ENCODE measurements around the gene RNF141. TPM values are rescaled to one million over a fixed set of nuclear protein-coding genes. Genes with fewer than 3 reads are reported as not detected.

The RNF141 gene
- polyA plus RNA-seq, 1 donor from 2014 or later: 79.2 TPM

DNA sequence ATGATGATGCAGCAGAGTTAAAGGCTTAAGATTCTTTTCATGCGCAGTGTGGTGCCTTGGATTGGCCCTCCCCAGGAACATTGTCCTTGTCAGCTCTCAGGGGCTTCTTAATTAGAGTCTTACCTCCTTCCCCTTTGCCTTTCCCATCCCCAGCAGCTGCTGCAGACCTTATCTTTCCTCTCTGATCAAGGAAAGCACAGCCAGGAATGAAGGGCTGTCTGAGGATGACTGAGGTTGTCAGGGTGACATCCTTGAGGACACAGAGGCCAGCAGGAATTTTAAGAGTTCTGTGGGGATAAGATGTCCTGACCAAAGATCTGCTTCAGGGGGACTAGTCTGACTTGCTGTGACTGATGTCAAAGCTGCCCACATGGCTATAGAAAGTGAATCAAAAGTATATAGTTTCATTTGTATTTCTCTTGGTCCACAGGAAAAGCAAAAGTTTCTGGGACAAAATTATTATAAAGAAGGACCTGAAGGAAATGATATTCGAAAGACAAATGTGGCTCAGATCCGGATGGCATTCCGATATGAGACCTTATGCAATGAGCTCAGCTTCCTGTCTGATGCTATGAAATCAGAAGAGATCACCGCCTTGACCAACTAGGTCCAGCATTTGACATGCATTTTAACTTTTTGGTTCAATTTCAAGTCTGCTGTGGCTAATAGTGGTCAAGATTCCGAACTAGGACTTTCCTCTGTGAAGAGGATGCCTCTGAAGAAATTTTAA lies 35.5 kb downstream of the RNF141 start:
- H3F3A ChIP-seq (ENCODE audit: insufficient read depth, low read length, poor library complexity, severe bottlenecking): no peaks in the 10 kb centered on the region
- H3K36me3 ChIP-seq (ENCODE audit: insufficient read depth, low read length): no peaks in the 10 kb centered on the region
- H4K20me1 ChIP-seq (ENCODE audit: insufficient read depth): no peaks in the 10 kb centered on the region
- H3K9ac ChIP-seq (ENCODE audit: low read length): no peak overlapping the region
- H3K27me3 ChIP-seq (ENCODE audit: insufficient read depth, low read depth, low read length): no peaks in the 10 kb centered on the region
- H2AFZ ChIP-seq (ENCODE audit: low read depth, low read length): no peak overlapping the region
- H3K27ac ChIP-seq (ENCODE audit: low read length): no peak overlapping the region
- H3K4me3 ChIP-seq (ENCODE audit: low read length): no peak overlapping the region
- no peaks in the 10 kb centered on the region for H3K9me3 ChIP-seq (ENCODE audit: low read length)
- no peaks in the 10 kb centered on the region for H3K9me2 ChIP-seq (ENCODE audit: insufficient read depth, low read length)
- TF ChIP-seq, protein P1, sequence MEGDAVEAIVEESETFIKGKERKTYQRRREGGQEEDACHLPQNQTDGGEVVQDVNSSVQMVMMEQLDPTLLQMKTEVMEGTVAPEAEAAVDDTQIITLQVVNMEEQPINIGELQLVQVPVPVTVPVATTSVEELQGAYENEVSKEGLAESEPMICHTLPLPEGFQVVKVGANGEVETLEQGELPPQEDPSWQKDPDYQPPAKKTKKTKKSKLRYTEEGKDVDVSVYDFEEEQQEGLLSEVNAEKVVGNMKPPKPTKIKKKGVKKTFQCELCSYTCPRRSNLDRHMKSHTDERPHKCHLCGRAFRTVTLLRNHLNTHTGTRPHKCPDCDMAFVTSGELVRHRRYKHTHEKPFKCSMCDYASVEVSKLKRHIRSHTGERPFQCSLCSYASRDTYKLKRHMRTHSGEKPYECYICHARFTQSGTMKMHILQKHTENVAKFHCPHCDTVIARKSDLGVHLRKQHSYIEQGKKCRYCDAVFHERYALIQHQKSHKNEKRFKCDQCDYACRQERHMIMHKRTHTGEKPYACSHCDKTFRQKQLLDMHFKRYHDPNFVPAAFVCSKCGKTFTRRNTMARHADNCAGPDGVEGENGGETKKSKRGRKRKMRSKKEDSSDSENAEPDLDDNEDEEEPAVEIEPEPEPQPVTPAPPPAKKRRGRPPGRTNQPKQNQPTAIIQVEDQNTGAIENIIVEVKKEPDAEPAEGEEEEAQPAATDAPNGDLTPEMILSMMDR (IDR thresholded peaks at IDR 0.05; ENCODE audit: poor library complexity, severe bottlenecking): no peak
- no peak for TF ChIP-seq RAD21 (conservative IDR thresholded peaks at IDR 0.05)
- TF ChIP-seq TAF1 (IDR thresholded peaks at IDR 0.05; ENCODE audit: low read depth): no peak
- TF ChIP-seq POLR2AphosphoS5 (IDR thresholded peaks at IDR 0.05): no peak
- no peak for TF ChIP-seq EZH2 (IDR thresholded peaks at IDR 0.05; ENCODE audit: borderline replicate concordance, insufficient read depth, low read length, poor library complexity, severe bottlenecking)
- TF ChIP-seq, protein P2, sequence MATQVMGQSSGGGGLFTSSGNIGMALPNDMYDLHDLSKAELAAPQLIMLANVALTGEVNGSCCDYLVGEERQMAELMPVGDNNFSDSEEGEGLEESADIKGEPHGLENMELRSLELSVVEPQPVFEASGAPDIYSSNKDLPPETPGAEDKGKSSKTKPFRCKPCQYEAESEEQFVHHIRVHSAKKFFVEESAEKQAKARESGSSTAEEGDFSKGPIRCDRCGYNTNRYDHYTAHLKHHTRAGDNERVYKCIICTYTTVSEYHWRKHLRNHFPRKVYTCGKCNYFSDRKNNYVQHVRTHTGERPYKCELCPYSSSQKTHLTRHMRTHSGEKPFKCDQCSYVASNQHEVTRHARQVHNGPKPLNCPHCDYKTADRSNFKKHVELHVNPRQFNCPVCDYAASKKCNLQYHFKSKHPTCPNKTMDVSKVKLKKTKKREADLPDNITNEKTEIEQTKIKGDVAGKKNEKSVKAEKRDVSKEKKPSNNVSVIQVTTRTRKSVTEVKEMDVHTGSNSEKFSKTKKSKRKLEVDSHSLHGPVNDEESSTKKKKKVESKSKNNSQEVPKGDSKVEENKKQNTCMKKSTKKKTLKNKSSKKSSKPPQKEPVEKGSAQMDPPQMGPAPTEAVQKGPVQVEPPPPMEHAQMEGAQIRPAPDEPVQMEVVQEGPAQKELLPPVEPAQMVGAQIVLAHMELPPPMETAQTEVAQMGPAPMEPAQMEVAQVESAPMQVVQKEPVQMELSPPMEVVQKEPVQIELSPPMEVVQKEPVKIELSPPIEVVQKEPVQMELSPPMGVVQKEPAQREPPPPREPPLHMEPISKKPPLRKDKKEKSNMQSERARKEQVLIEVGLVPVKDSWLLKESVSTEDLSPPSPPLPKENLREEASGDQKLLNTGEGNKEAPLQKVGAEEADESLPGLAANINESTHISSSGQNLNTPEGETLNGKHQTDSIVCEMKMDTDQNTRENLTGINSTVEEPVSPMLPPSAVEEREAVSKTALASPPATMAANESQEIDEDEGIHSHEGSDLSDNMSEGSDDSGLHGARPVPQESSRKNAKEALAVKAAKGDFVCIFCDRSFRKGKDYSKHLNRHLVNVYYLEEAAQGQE (IDR thresholded peaks at IDR 0.05; ENCODE audit: borderline replicate concordance): no peak
- TF ChIP-seq SMC3 (conservative IDR thresholded peaks at IDR 0.05; ENCODE audit: poor library complexity): no peak
- TF ChIP-seq MXI1 (conservative IDR thresholded peaks at IDR 0.05; ENCODE audit: poor library complexity, severe bottlenecking): no peak
- no peak for TF ChIP-seq EP300 (conservative IDR thresholded peaks at IDR 0.05; ENCODE audit: poor library complexity, severe bottlenecking)
- H3K79me2 ChIP-seq (replicated peaks; ENCODE audit: insufficient read depth, low read length): no peaks in the 10 kb centered on the region
- H3K4me2 ChIP-seq (ENCODE audit: low read length): no peak overlapping the region

DNA sequence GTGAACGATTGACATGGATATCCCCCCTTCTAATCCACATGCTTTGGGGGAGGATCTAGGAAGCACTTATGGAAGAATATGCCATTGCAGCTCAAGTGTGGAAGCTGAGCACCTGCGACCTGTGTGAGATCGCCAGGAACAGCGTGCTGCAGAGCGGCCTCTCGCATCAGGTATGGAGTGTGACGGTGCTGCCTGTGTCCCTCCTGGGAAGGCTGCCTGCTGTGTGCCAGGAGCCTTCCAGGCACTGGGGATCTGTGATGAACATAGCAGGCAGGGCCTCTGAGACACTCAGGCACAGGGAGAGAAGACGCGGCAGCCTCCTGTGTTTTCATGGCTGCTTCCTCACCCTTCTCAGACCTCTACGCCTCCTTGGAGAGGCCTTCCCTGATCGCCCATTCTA lies 36.5 kb downstream of the RNF141 start:
- TF ChIP-seq EZH2 (IDR thresholded peaks at IDR 0.05; ENCODE audit: borderline replicate concordance, insufficient read depth, low read length, poor library complexity, severe bottlenecking) (no peak), MXI1 (conservative IDR thresholded peaks at IDR 0.05; ENCODE audit: poor library complexity, severe bottlenecking) (no peak), SMC3 (conservative IDR thresholded peaks at IDR 0.05; ENCODE audit: poor library complexity) (no peak), RAD21 (conservative IDR thresholded peaks at IDR 0.05) (no peak), TAF1 (IDR thresholded peaks at IDR 0.05; ENCODE audit: low read depth) (no peak), POLR2AphosphoS5 (IDR thresholded peaks at IDR 0.05) (no peak), EP300 (conservative IDR thresholded peaks at IDR 0.05; ENCODE audit: poor library complexity, severe bottlenecking) (no peak)
- TF ChIP-seq, protein P1 (IDR thresholded peaks at IDR 0.05; ENCODE audit: poor library complexity, severe bottlenecking): no peak
- TF ChIP-seq, protein P2 (IDR thresholded peaks at IDR 0.05; ENCODE audit: borderline replicate concordance): no peak
- Histone ChIP-seq H3K9me3 (ENCODE audit: low read length) (no peaks in the 10 kb centered on the region), H3F3A (ENCODE audit: insufficient read depth, low read length, poor library complexity, severe bottlenecking) (no peaks in the 10 kb centered on the region), H3K36me3 (ENCODE audit: insufficient read depth, low read length) (no peaks in the 10 kb centered on the region), H3K27ac (ENCODE audit: low read length) (no peak overlapping the region), H3K79me2 (replicated peaks; ENCODE audit: insufficient read depth, low read length) (no peaks in the 10 kb centered on the region), H3K27me3 (ENCODE audit: insufficient read depth, low read depth, low read length) (no peaks in the 10 kb centered on the region), H3K9me2 (ENCODE audit: insufficient read depth, low read length) (no peaks in the 10 kb centered on the region), H4K20me1 (ENCODE audit: insufficient read depth) (no peaks in the 10 kb centered on the region), H3K4me2 (ENCODE audit: low read length) (no peak overlapping the region), H3K9ac (ENCODE audit: low read length) (no peak overlapping the region), H3K4me3 (ENCODE audit: low read length) (no peak overlapping the region), H2AFZ (ENCODE audit: low read depth, low read length) (no peak overlapping the region)

Data from neural cell (in vitro differentiated cells).